Skin of body (tissue), 2 donors: ENCODE measurements around the gene NPEPL1. TPM values are rescaled to one million over a fixed set of nuclear protein-coding genes. Genes with fewer than 3 reads are reported as not detected.
"Not testable (repeated sequence)": the region's sequence is repeated elsewhere in the genome, so short reads cannot be mapped to it uniquely, and the experiment has no call there.

Source experiments
- DNase-seq: peaks from one replicate; lab custom pipeline; 2025; lab: John Stamatoyannopoulos, UW
- total RNA-seq: library from RNA; depleted of rRNA; stranded (reverse); fragments of >200 nt; gene quantifications from one replicate; pipeline ENCODE4 v1.2.3, GENCODE V29; 2014

Gene NPEPL1, protein sequence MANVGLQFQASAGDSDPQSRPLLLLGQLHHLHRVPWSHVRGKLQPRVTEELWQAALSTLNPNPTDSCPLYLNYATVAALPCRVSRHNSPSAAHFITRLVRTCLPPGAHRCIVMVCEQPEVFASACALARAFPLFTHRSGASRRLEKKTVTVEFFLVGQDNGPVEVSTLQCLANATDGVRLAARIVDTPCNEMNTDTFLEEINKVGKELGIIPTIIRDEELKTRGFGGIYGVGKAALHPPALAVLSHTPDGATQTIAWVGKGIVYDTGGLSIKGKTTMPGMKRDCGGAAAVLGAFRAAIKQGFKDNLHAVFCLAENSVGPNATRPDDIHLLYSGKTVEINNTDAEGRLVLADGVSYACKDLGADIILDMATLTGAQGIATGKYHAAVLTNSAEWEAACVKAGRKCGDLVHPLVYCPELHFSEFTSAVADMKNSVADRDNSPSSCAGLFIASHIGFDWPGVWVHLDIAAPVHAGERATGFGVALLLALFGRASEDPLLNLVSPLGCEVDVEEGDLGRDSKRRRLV
- 19.0 TPM for total RNA-seq

DNA sequence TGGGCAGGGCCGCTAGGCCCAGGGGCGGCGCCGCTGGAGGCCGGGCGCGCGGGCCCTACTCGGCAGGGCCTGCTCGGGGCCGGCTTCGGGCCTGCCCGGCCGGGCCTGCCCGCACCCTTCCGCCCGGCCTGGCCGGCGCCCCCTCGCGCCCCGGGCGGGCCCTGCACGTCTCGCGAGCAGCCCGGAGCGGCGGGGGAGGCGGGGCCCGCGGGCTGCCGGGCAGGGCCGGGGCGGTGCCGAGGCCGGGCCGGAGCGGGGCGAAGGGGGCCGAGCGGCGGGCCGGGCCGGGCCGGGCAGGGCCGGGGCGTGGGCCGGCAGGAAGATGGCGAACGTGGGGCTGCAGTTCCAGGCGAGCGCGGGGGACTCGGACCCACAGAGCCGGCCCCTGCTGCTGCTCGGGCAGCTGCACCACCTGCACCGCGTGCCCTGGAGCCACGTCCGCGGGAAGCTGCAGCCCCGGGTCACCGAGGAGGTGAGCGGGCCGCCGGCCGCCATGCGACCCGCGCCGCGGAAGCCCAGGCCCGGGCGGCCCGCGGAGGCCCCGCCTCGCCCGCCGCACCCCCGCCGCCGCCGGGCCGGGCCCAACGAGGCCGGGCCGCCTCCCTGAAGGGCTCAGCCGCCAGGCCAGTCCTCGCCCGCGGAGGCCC, at the start of gene NPEPL1:
Gene NPEPL1, plus strand, starts transcription at position 222 of the 647 bp plus-strand sequence. Its CDS starts 101 bp downstream, at position 323.
- DNase-seq: no peak

DNA sequence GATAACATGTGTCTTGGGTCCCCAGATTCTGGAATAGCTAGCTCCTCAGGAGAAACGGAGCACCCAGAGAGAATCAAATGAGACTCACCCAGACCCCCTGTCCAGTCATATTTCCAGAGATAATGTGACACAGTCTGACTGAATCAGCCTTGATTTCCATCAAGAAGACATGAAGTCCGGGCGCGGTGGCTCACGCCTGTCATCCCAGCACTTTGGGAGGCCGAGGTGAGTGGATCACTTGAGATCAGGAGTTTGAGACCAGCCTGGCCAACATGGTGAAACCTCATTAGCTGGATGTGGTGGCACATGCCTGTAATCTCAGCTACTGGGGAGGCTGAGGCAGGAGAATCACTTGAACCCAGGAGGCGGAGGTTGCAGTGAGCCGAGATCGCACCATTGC, 49.7 kb upstream of the NPEPL1 start:
- not testable (repeated sequence) for DNase-seq

DNA sequence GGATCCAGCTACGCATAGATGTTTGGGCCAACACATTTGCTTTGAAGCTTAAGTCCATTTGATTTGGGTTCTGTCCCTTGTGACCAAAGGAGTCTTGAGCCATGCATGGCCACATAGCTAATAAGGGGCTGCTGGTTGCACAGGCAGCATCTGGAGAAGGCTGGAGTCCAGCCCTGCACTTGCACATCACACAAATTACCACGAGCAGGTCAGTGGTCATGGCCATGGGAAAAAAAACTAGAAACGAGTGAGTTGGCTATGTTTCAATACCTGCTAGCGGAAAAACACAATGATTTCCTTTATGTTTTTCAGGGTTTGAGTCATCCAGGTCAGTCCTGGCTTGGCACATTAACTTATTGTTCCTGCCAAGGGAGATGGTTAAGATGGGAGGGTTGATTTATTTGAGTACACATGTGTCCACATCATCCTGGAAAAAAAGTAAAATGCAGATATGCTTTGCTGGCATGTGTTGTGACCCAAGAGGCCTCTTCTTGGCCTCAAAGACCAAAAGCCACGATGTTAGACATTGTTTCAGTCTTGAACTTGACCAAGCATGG, 47.1 kb upstream of the NPEPL1 start:
- peak; percentile 69 for DNase-seq

DNA sequence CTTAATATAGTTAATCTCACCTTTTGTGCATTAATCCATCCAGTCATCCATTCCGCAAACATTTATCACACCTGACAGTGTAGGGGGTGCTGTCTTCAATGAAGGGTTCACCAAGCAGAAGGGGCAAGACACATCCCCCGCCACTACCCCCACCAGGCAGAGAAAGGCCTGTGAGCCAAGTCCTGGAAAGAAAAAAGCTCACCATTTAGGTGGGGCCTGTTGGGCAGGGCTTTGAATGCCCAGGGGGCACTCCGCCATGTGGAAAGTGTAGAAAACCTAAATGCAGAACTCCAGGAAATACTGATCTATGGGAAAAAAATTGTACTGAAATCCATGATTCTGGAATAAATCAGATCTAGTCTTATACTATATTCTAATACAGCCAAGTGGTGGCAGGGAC, 46.3 kb upstream of the NPEPL1 start:
- DNase-seq: no peak

DNA sequence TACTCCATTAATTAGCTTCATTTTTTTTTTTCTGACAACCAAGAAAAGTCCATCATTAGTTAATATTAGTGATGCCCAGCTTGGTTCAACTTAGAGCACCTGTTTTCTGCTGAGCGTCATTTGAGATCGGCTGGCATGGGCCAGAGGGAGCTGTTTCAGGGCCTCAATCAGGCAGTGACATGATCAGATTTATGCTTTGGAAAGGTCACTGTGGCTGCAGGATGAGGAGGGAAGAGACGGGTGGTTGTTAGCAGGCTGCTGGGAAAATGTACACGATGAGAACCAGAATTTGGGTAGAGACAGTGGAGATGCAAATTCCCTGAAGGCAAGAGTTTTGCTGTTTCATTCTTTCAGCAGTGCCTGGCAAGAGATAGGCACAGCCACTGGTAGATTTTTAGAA, 45.9 kb upstream of the NPEPL1 start:
- DNase-seq: no peak

DNA sequence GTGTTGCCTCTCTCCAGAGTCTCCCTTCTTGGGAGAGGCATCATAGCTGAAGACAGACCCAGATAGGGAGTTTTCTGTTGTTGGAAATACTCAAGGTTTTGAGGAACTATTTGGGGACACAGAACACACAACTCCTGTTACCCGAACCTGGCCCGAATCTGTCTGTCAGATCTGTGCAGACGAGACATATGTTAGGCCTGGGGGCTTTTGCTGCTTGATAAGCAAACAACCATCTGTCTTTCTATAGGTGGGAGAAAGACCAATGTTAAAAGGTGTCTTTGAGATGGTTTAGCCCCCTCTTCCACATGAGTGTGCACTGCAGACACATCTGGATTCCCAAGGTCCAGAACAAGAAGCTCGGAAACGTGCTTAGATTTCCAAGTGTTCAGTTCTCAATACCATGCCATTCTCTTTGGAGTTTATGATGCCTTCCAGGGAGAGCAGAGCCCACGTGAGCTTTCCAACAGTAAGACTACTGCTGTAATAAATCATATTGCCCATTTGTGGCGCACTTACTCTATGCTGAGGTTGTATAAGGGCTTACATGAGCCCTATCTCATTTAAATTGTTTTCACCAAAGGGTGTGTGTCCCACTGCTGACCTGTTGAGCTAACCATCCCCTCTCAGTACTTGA, 45.3 kb upstream of the NPEPL1 start:
- no peak for DNase-seq

DNA sequence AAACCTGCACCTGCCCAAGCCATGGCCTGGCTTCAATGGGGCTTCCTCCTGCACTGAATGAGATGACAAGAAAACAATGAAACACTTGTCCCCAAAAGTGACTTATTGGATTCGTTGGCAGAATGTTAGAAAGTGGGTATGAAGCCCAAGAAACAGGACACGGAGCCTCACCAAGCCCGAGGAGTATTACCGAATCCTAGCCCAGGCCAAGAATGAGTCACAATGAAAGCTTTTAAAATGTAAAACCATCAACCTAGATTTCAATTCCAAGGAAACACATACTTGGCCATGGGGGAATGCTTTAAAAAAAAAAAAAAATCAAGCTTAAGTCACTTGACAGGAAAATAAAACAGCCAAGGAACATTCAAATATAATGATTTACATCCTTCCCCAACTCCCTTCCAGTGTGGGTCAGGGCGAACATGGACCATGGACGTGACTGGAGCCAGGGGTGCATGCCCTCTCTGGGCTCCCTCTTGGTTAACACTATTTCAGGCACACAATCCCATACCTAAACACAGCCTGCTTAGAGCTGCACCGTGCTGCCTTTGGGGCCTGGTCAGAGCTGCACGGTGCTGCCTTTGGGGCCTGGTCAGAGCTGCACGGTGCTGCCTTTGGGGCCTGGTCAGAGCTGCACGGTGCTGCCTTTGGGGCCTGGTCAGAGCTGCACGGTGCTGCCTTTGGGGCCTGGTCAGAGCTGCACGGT, 44.7 kb upstream of the NPEPL1 start:
- peak; percentile 51 for DNase-seq

DNA sequence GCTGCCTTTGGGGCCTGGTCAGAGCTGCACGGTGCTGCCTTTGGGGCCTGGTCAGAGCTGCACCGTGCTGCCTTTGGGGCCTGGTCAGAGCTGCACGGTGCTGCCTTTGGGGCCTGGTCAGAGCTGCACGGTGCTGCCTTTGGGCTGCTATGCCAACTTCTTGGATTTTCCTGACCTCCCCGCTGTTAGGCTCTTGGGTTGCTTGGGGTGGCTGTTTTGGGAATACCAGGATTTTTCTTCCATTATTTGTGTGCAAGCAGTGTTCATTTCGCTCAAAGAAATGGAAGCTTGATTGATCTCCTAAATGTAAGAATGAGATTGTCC, 44.1 kb upstream of the NPEPL1 start:
- DNase-seq: not testable (repeated sequence)

DNA sequence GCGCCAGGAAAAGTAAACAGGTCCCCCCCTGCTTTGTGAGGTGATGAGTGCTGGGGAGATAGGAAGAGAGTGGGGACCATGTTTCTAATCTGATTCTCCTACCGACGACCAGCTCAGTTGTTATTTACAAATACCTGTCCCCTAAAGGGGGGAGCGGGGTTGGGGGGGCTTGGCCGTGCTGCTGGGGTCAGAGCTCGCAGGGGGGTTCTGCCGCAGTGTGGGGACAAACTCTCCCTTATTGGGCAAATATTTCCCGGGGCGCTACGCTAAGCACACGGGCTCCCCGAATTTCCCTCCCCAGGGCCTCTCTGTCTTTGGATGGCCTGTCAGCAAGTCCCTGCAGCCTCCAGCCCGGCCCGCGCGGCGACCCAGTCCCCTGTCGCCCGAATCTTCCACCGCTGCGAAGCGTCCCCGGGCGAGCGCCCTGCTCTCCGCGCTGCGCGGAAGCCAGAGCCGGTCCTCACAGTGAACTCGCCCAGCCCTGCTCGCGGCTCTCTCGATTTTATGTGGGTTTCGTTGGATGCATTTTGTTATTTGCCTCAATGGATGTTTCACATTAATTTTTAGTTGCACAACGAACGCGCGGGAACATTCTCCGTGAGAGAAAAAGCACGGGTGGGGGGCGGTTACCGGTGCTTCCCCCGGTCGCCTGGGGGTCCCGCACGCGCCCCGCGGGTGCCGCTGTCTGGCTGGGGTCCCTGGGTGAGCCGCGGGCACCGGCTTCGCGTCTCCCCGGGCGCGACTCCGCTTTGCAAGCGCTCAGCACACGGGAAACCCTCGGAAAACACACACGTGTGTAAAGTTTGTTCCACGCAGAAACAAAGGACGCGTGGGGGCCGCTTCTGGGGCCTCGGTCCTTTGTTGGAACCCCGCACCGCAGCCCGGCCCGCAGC, 43.1 kb upstream of the NPEPL1 start:
- DNase-seq: no peak

DNA sequence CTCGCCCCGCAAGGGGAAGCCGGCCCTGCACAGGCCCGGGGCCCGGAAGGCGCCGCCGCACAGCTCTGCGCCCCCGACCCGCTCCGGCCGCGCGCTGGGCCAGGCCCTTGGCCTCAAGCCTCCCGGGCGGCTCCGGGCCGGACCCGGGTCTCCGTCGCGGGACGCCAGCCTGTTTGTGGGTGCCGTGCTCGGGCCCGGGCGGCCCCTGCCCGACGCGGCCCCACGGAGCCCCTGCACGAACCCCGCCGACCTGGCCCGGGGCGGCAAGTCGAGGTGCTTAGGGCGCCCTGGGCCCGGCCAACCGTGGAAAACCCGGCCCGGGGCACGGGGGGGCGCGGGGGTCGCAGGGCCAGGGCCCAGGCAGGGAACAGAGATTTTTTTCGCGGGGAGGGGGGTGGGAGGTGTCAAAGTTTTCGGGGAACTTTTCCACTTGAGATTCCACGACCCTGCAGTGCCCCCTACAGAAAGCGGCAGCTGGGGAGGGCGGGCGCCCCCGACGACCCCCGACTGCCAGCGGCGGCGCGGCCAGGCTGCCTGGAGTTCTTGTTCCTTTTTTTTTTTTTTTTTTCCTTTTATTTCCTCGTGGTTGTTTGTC, 42.3 kb upstream of the NPEPL1 start:
- DNase-seq: no peak

DNA sequence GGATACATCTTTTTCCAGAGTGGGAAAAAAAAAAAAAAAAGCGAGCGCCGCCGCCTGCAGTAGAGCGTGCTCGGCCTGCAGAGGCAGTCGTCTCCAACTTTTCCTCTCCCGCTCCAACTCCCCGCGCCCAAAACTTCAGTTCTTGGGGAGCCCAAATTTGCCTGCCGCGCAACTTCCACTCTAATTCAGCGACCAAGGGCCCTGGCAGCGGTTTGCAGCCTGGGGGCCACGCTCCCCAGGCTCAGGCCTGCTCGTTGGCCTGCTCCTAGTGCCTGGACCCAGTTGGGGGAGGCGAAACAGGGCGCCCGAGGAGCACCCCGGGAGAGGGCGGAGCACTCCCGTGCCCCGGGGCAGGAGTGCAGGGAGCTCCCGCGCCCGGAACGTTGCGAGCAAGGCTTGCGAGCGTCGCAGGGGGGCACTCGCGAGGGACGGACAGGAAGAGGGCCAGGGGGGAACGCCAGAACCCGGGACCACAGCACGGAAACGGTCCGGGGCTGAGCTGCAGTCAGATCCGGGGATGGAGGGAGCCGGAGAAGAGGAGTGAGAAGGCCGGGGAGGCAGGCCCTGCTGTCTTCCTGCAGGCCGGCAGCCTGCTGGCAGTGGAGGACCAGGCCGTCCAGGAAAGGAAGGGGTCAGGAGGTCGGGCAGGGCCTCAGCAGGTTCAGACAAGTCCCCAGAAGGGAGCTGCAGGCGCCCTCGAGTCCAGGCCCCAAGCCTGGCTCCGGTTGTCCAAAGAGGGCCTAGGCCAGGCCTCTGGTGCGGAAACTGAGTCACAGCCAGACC, 41.6 kb upstream of the NPEPL1 start, which contains the start of gene STX16:
Gene STX16, plus strand, starts transcription at position 508 of the 783 bp plus-strand sequence. CDS start 724 bp downstream, outside the sequence.
- DNase-seq: peak; percentile 92

DNA sequence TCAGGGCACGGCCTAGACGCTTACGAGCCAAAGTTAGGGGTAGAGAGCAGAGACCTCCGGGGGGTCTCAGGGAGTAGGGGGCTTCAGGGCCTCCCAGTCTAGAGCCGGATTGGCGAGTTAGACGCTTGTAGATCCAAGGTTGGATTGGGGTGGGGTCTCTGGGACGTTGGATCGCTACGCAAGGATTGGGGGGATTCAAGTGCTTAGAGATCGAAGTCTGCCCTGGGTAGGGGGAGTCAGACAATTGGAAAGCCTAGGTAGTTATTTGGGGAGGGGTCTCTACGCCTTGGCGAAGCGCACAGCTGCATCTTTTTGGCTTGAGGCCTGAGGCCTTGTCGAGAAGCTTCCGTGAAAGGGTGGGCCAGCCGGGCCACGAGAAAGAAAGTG, 41.0 kb upstream of the NPEPL1 start:
- DNase-seq: peak; percentile 93

DNA sequence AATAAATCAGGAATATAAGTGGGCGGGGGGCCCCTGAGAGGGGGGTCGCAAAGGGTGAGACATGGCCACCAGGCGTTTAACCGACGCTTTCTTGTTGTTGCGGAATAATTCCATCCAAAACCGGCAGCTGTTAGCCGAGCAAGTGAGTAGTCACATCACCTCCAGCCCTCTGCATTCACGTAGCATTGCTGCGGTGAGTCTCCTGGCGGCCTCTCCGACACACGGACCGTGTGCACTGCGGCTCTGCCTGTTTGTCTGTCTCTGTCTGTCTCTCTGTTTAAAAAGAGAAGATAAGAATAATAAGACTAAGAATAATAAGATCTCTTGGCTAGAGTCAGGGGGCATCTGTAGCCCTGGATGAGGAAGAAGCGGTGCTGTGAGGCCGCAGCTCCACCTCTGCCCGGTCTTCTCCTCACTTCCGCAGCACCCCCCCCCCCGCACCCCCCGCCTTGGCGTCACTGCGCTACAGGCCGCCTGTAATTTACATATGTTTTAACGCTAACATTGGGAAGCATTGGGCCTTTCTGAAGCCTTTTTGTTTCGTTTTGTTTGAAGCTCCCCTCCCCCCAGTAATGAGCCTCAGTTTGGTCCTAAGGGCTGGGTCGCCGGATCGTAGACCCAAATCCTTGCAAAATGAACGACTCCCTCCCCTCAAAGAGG, 40.5 kb upstream of the NPEPL1 start:
- peak; percentile 75 for DNase-seq

DNA sequence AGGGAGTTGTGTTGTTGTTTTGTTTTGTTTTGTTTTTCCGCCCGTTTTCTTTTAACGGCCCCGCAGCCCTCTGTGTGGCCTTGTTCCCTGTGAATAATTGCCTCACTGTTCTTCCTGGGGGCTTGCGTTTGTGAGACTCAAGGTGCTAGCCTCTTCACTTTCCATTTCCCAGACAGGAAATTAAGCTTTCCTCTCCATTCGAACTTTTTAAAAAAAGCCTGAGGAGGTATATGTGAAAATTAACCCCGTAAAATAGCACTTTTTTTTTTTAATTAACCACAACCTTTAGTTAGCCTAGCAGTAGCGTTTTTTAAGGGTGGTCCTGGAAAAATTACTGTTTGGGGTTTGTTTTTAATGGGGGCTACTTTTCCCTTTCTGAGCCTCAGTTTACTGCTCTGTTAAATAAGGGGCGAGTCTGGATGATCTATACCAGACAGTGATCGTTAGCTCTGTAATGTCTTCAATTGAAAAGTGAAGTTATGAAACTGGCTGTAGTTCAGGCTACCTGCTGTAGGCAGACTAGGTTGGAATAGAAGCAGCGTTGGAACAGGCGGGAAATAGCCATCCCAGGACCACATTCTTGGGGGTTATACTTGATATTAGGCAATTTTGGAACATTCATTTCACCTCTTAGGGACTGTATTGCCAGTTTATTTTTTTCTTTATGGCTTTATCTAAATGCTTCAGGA, 39.9 kb upstream of the NPEPL1 start:
- no peak for DNase-seq

DNA sequence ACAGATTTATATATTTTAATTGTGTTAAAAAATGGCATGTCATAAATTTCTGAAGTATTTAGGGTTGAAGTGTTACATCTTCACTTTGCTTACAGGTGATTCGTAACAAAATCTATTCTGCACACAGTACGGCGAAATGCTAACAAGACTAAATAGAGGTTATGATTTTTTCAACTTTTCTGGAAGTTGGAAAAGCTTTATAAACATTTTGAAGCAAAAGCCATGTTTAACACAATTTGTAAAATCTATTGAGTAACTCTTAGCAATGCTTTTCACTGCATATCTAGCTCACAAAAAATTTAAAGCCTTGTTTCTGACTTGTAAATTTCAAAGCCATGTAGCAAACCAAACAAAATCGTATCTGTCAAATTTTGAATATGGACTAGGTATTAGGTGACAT, 38.3 kb upstream of the NPEPL1 start:
- DNase-seq: no peak

DNA sequence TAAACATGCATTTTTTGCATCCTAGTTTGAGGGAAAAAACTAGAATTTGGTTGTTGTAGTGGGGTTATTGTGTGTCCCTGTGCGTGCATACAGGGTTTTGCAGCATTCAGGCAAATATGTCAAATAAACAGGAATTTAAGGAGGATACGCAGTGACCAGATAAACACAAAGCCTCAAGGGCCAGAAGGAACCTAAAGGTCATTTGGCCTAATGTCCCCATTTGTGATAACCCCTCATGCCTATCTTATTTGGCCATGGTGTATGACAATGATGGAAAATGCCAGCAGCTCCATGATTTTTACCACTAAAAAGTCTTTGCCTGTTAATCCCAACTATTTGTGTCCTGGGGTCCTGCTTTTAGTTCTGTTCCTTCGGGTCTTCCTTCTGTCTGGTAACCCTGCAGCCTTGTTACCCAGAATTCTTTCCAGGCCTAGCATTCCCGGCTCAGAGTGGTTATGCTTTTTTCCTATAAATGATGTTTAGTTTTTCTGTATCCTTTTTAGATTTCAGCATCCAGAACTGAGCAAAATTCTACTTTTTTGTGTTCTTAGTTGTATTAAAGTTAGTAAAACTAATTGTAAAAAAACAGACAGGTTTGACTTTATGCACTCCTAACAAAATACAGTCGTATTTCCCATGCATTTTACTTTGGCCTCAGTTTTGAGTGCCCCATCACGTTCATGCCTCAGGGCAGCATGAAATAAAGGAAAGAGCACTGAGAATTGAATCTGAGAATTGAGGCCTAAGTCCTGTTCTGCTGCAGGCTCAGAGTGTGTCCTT, 37.1 kb upstream of the NPEPL1 start:
- no peak for DNase-seq

DNA sequence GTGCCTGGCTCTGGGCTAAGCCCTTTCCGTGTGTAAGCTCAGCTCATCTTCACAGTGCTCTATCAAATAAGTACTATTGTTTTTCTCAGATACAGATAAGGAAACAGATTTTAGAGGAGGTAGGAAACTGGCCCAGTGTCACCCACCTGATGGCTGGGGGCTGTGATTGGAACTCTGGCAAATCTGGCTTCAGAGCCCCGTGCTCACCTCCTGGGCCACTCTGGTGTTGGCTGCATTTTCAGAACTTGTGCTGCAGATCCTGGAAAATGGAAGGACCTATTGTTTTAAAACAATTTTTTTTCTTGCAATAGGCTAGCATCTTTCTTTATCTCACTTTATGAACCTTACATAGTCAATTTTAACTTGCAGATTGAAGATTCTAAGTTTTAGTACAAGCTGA, 35.8 kb upstream of the NPEPL1 start:
- no peak for DNase-seq
